H4 (cell line): ENCODE results near the gene ROM1. TPM values are rescaled to one million over a fixed set of nuclear protein-coding genes. Genes with fewer than 3 reads are reported as not detected.
"Not testable (repeated sequence)": the region's sequence is repeated elsewhere in the genome, so short reads cannot be mapped to it uniquely, and the experiment has no call there.

Experiments used
- DNase-seq: peaks from one replicate; pipeline ENCODE4 v3.0.0-alpha.2; 2015; ENCODE audit warnings: low spot score
- total RNA-seq: library from RNA; depleted of rRNA; stranded (reverse); fragments of >200 nt; shearing (Covaris generic); gene quantifications from 2 replicates; pipeline ENCODE4 v1.2.3, GENCODE V29; 2014; rRNA removed

ROM1 gene, protein sequence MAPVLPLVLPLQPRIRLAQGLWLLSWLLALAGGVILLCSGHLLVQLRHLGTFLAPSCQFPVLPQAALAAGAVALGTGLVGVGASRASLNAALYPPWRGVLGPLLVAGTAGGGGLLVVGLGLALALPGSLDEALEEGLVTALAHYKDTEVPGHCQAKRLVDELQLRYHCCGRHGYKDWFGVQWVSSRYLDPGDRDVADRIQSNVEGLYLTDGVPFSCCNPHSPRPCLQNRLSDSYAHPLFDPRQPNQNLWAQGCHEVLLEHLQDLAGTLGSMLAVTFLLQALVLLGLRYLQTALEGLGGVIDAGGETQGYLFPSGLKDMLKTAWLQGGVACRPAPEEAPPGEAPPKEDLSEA
- total RNA-seq = 4.2 and 11.4 TPM in 2 replicates

DNA sequence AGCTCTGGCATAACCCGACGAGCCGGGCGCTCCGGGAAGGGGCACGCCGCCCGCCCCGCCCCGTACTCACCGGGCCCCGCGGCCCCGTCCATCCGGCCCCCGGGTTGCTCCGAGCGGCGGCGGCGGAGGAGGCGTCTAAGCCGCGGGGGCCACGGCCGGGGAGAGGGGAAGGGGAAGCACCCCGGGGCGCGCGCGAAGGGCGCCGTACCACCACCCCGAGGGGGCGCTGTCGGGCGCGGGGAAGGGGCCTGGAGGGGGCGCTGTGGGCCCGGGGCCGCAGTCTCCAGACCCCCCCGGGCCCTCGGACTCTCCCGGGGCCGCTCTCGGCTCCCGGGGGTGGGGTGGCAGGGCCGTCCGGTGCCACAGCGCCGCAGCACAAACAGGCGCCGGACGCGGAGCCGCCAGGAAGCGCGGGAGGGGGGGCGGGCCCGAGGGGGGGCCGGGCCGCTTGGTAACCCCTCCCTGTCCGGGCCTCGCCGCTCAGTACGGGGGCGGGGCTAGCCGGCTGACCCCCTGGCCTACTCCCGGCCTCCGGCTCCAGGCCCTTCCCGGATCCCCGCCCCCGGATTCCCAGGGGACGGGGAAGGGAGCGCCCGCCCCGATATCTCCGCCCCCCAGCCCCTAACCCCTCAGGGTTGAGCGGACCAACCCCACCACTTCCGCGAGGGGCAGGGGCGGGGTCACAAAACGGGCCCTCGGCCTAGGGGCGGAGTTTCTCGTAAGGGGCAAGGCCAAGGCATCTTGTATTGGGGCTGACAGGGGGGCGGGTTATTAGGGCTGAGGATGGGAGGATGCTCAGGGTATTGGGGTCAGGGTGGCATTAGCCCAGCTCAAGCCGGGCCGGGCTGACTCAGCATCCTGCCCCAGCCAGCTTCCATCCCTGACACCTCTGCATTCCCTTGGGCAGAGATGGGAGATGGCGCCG is at the start of gene ROM1, which contains the start of gene EML3:
ROM1 (plus strand) TSS at position 892 of the 925 bp plus-strand sequence; CDS start at position 917, 25 bp downstream.
EML3 (minus strand) TSS at position 410 of the 925 bp plus-strand sequence; CDS start at position 92, 318 bp downstream.
- DNase-seq = peak; percentile 80

DNA sequence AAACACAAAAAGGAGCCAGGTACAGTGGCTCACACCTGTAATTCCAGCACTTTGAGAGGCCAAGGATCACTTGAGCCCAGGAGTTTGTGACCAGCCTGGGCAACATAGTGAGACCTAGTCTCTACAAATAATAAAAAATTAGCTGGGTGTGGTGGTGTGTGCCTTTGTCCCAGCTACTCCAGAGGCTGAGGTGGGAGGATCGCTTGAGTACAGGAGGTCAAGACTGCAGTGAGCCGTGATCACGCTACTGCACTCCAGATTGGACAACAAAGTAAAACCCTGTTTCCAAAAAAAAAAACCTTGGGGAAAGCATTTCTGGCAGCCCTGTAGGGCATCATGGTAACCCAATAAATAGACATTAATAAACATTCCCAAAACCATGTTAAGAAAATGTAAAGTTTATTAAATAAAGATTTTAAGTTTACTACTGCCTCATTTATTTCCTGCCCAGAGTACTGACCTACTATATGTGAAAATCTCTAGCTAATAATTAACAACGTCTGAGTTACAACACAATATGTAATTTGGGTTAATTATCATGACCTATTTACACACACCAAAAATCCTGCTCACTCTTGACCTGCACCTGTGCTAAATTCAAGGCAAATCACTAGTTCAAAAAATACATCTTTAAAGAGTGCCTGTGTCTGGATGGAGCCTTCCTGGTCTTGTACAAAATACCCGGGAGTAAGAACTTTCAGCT is 47.8 kb upstream of the ROM1 start:
- DNase-seq = no peak

- no peak for DNase-seq
Measured at GRCh38 chr11:62566247-62566646, 46.8 kb upstream of the ROM1 start.

DNA sequence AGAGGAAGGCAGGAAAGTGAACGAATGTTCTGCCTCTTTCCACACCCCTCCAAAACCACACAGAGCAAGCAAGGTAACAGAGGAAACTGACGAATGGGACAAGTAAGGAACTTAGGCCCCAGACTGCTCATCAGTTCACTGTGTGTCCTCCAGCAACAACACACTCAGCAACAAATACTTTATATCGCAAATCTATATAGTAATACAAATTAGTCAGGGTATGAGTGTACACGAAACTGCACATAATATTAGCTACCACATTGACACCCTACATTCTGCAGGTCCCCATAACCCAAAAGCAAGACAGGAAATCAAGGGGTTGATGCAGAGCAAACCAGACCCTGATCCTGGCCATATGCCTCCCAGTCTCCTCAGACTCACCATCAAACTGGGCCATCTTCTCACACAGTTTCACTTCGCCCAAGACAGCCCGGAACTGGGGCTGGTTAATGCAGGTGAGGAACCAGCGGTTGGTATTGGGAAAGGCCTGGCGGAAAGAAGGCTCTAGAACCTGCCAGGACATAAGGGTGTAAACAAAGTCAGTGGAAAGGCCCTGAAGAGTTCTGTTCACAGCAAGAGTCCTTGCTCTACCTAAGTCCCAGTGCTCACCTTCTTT is 45.9 kb upstream of the ROM1 start:
- DNase-seq = no peak

GRCh38 chr11:62569611-62570010 is 43.4 kb upstream of the ROM1 start:
- no peak for DNase-seq

DNA sequence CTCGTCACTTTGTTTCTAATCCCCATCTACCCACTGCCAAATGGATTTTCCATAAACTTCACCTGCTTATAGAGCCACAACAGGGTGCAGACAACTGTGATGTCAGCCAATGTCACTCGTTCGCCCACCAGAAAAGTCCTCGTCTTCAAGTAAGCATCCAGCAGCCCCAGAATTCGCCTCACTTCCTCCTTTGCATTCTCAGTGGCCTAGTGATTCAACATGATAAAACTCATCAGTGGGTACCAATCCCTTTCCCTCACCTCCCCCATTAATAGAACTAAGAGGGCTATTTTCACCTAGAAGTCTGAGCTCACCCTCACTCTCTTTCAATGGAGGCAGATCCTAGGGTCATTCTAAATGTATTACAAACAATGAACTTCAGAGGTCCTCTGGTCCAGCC is 42.2 kb upstream of the ROM1 start:
- DNase-seq = not testable (repeated sequence)

DNA sequence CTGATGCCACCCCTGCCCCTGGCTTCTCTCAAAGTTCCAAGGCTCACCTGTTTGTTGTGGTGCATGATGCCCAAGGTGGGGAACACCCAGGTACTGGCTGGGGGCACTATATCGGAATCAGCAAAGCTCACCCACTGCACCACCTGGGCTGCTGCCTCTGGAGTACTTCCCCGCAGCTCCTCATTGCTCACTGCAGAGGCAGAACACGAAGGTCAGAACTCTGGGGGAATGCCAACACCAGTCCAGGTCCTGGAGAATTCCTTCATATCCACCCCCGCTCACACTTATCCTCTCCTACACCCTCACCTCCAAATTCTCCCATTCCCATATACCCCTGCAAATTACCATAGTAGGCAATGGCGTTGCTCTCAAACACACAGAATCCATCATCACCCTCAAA is 41.6 kb upstream of the ROM1 start:
- DNase-seq = not testable (repeated sequence)

DNA sequence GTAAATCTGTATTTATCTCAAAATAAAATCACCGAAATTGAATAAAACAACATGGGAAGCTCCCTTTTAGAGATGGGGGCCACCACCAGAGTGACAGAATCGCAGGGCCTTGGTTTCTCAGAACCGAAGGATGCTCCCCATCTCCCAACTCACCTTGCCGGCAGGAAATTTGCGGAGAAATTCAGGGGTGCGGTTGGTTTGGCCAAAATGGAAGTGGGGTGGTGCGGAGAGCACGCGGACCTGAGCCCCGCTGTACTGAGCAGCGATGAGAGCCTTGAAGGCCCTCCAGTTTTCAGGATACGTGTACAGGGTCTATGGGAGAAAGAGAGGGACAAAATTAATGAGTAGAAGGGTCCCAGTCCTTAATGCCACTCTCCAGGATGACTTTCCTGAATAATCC is 40.6 kb upstream of the ROM1 start:
- DNase-seq = no peak

GRCh38 chr11:62573006-62573591 is 40.0 kb upstream of the ROM1 start:
- no peak for DNase-seq

GRCh38 chr11:62573592-62574362 is 39.3 kb upstream of the ROM1 start, which contains the start of gene EEF1G:
Gene EEF1G (minus strand): TSS chr11:62573891. CDS start chr11:62573842, 49 bp downstream.
- DNase-seq = peak; percentile 99

- no peak for DNase-seq
Measured at GRCh38 chr11:62574363-62575071, 38.5 kb upstream of the ROM1 start.

DNA sequence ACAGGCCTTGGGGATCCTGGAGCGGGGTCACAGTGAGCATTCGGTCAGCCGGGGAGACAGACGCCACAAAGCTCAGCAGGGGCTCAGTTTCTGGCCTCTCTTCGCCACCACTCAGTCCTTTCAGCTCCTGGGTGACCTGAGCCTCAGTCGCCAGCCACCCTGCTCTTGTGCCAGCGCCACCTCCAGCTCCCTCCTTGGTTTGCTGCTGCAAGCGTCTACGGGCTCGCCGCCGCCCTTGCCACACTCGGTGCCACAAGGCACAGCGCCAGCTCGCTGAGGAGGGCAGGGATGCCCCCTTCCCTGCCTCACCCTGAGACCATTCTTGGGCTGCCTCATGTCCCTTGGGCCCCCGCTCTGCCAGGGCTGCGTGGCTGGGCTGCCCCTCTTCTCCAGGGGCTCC is 37.9 kb upstream of the ROM1 start:
- no peak for DNase-seq

DNA sequence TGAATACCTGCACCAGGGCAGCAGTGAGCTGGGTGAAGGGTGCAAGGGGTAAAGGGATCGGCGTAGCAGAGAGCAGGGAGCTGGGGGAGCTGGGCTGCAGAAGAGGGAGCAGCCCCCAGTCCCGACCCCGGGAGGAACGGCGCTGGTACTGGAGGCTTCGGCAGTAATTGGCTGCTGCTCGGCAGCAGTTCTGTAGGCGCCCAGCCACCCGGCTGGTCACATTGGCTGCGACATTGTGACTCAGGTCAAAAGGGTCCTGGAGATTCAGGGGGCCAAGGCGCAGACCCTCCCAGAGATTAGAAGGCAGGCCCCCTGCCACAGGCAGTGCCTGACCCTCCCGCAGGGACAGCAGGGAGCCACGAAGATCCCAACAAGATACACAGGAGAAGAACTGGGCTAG is 37.2 kb upstream of the ROM1 start:
- DNase-seq = no peak

GRCh38 chr11:62577046-62577714 is 35.9 kb upstream of the ROM1 start:
- DNase-seq = no peak

- DNase-seq = no peak
Measured at GRCh38 chr11:62578541-62578940, 34.5 kb upstream of the ROM1 start.

GRCh38 chr11:62579252-62579651 is 33.8 kb upstream of the ROM1 start:
- DNase-seq = no peak

DNA sequence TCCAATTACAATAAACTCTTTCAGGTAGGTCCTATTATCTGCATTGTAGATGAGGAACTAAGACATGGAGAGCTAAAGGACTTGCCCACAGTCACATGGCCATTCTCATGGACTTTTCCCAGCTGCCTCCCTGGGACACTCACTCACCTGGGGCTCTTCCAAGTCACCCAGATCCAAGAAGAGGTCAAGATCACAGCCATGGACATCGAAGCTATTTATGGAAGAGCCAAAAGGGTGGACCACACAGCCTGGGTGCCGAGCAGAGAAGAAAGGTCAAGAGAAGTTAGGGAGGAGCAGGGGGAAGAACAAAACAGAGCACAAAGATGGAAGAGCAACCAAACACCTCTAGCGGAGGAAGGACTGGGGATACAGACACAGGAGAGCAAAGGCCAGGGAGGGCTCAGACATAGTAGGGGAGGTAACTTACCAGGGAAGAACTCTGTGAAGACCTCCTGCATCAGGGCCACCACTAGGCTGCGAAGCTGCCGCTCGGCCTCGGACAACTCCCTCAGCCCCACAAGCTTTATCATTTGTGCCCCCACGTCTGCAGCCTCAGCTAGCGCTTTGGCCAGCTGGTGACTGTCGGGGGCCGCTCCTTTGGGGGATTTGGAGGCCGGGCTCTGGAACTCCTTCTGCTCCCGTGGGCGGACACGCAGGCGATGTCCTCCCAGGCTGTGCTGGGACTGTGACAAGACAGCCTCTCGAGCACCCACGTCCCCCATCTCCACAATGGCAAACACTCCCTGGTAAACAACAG is 31.9 kb upstream of the ROM1 start:
- no peak for DNase-seq

GRCh38 chr11:62581735-62582134 is 31.3 kb upstream of the ROM1 start:
- not testable (repeated sequence) for DNase-seq
